HepG2 (cell line): ENCODE measurements around the gene SLC16A3. TPM values are rescaled to one million over a fixed set of nuclear protein-coding genes. Genes with fewer than 3 reads are reported as not detected.

Experiments
- ATRX ChIP-seq: sonication (generic); formaldehyde crosslinking; IDR thresholded peaks from 2 replicates; pipeline ENCODE4 v1.4.0; 2020; ENCODE audit warnings: missing genetic modification reagents, borderline replicate concordance
- BCL3 ChIP-seq: sonication (generic); formaldehyde crosslinking; IDR thresholded peaks from 2 replicates; pipeline ENCODE4 v1.5.1; 2020; ENCODE audit warnings: mild to moderate bottlenecking, missing genetic modification reagents, moderate library complexity
- EED ChIP-seq: sonication (generic); formaldehyde crosslinking; IDR thresholded peaks from 2 replicates; pipeline ENCODE4 v1.5.0; 2020; ENCODE audit warnings: mild to moderate bottlenecking, missing genetic modification reagents
- EHMT2 ChIP-seq: fragments of 200-600 bp; sonication (generic); IDR thresholded peaks from 2 replicates; pipeline ENCODE4 v1.7.0; 2017; ENCODE audit warnings: antibody characterized with exemption, low read depth, low read length, borderline replicate concordance
- HES4 ChIP-seq: sonication (generic); formaldehyde crosslinking; IDR thresholded peaks from 2 replicates; pipeline ENCODE4 v1.9.0; 2021; ENCODE audit warnings: mild to moderate bottlenecking, missing genetic modification reagents, borderline replicate concordance
- JUNB ChIP-seq: sonication (generic); formaldehyde crosslinking; IDR thresholded peaks from 2 replicates; pipeline ENCODE4 v1.8.0; 2022; ENCODE audit warnings: missing genetic modification reagents, mild to moderate bottlenecking, borderline replicate concordance
- KDM3A ChIP-seq: IDR thresholded peaks from 2 replicates; pipeline ENCODE4 v1.6.1; 2018; ENCODE audit warnings: low read depth, missing compliant biosample characterization
- MYNN ChIP-seq: sonication (generic); formaldehyde crosslinking; IDR thresholded peaks from 2 replicates; pipeline ENCODE4 v1.4.0; 2020; ENCODE audit warnings: mild to moderate bottlenecking, low read depth, missing genetic modification reagents
- NFRKB ChIP-seq: fragments of 450-650 bp; IDR thresholded peaks from 2 replicates; pipeline ENCODE4 v1.6.1; 2017
- PHF20 ChIP-seq: sonication (generic); formaldehyde crosslinking; IDR thresholded peaks from 2 replicates; pipeline ENCODE4 v1.5.0; 2020; ENCODE audit warnings: mild to moderate bottlenecking, missing genetic modification reagents
- SRSF9 ChIP-seq: fragments of 200-400 bp; formaldehyde crosslinking; IDR thresholded peaks from 2 replicates; pipeline ENCODE4 v1.6.1; 2018; ENCODE audit warnings: borderline replicate concordance, mild to moderate bottlenecking, low read depth, low read length; ENCODE audit not compliant: insufficient read depth, poor library complexity, severe bottlenecking
- ZNF276 ChIP-seq: sonication (generic); formaldehyde crosslinking; IDR thresholded peaks from 2 replicates; pipeline ENCODE4 v1.4.0; 2020; ENCODE audit warnings: mild to moderate bottlenecking, low read depth, missing genetic modification reagents
- ZNF292 ChIP-seq: sonication (generic); formaldehyde crosslinking; IDR thresholded peaks from 2 replicates; pipeline ENCODE4 v1.8.1; 2022; ENCODE audit warnings: mild to moderate bottlenecking, low read depth, missing genetic modification reagents, borderline replicate concordance
- ZNF562 ChIP-seq: sonication (generic); formaldehyde crosslinking; IDR thresholded peaks from 2 replicates; pipeline ENCODE4 v1.8.0; 2022; ENCODE audit warnings: missing genetic modification reagents, borderline replicate concordance
- ZNF639 ChIP-seq: conservative IDR thresholded peaks from 2 replicates; pipeline ENCODE4 v1.6.1; 2018; ENCODE audit warnings: missing genetic modification reagents
- ZNF687 ChIP-seq: sonication (generic); formaldehyde crosslinking; IDR thresholded peaks from 2 replicates; pipeline ENCODE4 v1.5.1; 2020; ENCODE audit warnings: mild to moderate bottlenecking, missing genetic modification reagents, moderate library complexity
- polyA plus RNA-seq, 8 experiments: library from polyadenylated mRNA; depleted of rRNA in 3 of 8; stranded (reverse) in 7 of 8; unstranded in 1 of 8; fragments of >200 nt; fragmentation: Illumina TruSeq in 4 of 8; extraction: Trizol in 4 of 8; gene quantifications; 2 replicates each; pipeline versions ENCODE4 v1.2.1 to v1.2.3, GENCODE V29; 2011 to 2016; ENCODE audit warnings: low read depth in 4 of 8, missing spikeins in 1 of 8, mixed read lengths in 1 of 8; ENCODE audit not compliant: insufficient read depth in 1 of 8
- total RNA-seq, 5 experiments: library from RNA; depleted of rRNA; stranded (reverse); fragments of >200 nt; fragmentation: Illumina TruSeq; extraction: Trizol; gene quantifications; 2 replicates each; pipeline ENCODE4 v1.2.3, GENCODE V29; 2016; ENCODE audit warnings: low read depth in 1 of 5

SLC16A3 gene
- total and polyA plus RNA-seq, 2 of the 13 experiments (the other 11 are each of a cell fraction or from before 2014, with no cell fraction given): 242 to 349 TPM

GRCh38 chr17:82213251-82214011, 15.4 kb upstream of the SLC16A3 start (continued):
- TF ChIP-seq ZNF276 (CRISPR knock-in tag): peak; percentile 84; the same call in 1 of the 2 replicates
- peak; percentile 61 for TF ChIP-seq ZNF687 (CRISPR knock-in tag)
- TF ChIP-seq ATRX: no peak
- no peak for TF ChIP-seq SRSF9
- TF ChIP-seq EED (CRISPR knock-in tag): peak; percentile 77; the same call in 1 of the 2 replicates
- no peak for TF ChIP-seq ZNF292 (CRISPR knock-in tag)
- no peak for TF ChIP-seq MYNN (CRISPR knock-in tag)
- no peak for TF ChIP-seq KDM3A (CRISPR knock-in tag)
- TF ChIP-seq HES4 (CRISPR knock-in tag): no peak
- no peak for TF ChIP-seq ZNF562 (CRISPR knock-in tag)
- no peak for TF ChIP-seq BCL3 (CRISPR knock-in tag)
- TF ChIP-seq EHMT2: no peak
- no peak for TF ChIP-seq JUNB
- TF ChIP-seq ZNF639 (CRISPR knock-in tag): no peak
- no peak for TF ChIP-seq NFRKB
- TF ChIP-seq PHF20 (CRISPR knock-in tag): no peak
